K562 (cell line): ENCODE results near the gene SYNE1. TPM values are rescaled to one million over a fixed set of nuclear protein-coding genes. Genes with fewer than 3 reads are reported as not detected.

Source experiments
- ARNT ChIP-seq, 2 experiments: fragments of 450-650 bp; IDR thresholded peaks; 2 replicates each; pipeline ENCODE4 v1.6.1; 2016; ENCODE audit warnings: mild to moderate bottlenecking in 1 of 2
- BRD4 ChIP-seq: fragments of 200-600 bp; sonication (generic); IDR thresholded peaks from 2 replicates; pipeline ENCODE4 v1.6.1; 2017; ENCODE audit warnings: inconsistent platforms
- C11orf30 ChIP-seq: fragments of 450-650 bp; IDR thresholded peaks from 2 replicates; pipeline ENCODE4 v1.6.1; 2016; ENCODE audit warnings: low read depth, mild to moderate bottlenecking
- CBX8 ChIP-seq: fragments of 200-600 bp; sonication (generic); IDR thresholded peaks from 2 replicates; pipeline ENCODE4 v1.6.1; 2012; ENCODE audit warnings: borderline replicate concordance, mixed run types, low read depth, mild to moderate bottlenecking, moderate library complexity, mixed read lengths, low read length, control low read depth, inconsistent platforms; ENCODE audit not compliant: poor library complexity, severe bottlenecking; ENCODE audit errors: extremely low read depth
- CHD4 ChIP-seq: fragments of 200-600 bp; sonication (generic); IDR thresholded peaks from 3 replicates; pipeline ENCODE4 v1.6.1; 2012; ENCODE audit warnings: low read depth, mild to moderate bottlenecking, mixed read lengths, low read length, inconsistent platforms; ENCODE audit not compliant: insufficient read depth, insufficient replicate concordance, poor library complexity, severe bottlenecking
- EP300 ChIP-seq: IDR thresholded peaks from 2 replicates; pipeline ENCODE4 v1.6.1; 2012; ENCODE audit warnings: low read length, improper control_type of control experiment
- ERF ChIP-seq: fragments of 450-650 bp; formaldehyde crosslinking; IDR thresholded peaks from 2 replicates; pipeline ENCODE4 v1.4.0; 2020; ENCODE audit warnings: mild to moderate bottlenecking, mixed read lengths
- HCFC1 ChIP-seq: IDR thresholded peaks from 2 replicates; pipeline ENCODE4 v1.6.1; 2012; ENCODE audit warnings: low read depth, low read length, improper control_type of control experiment
- KLF13 ChIP-seq: fragments of 450-650 bp; IDR thresholded peaks from 2 replicates; pipeline ENCODE4 v1.6.1; 2016; ENCODE audit warnings: missing genetic modification characterization, low read depth, mild to moderate bottlenecking, missing compliant biosample characterization, moderate library complexity, borderline replicate concordance
- MECOM ChIP-seq: fragments of 250-450 bp; sonication (Bioruptor Pico); IDR thresholded peaks from 2 replicates; pipeline ENCODE4 v1.8.0; 2022; ENCODE audit warnings: inconsistent platforms
- MEF2A ChIP-seq: IDR thresholded peaks from 2 replicates; pipeline ENCODE4 v1.6.1; 2011; ENCODE audit warnings: low read depth, mild to moderate bottlenecking, low read length, moderate library complexity; ENCODE audit not compliant: control insufficient read depth
- MTA1 ChIP-seq: fragments of 450-650 bp; IDR thresholded peaks from 2 replicates; pipeline ENCODE4 v1.6.1; 2017; ENCODE audit warnings: borderline replicate concordance
- MXI1 ChIP-seq: IDR thresholded peaks from 2 replicates; pipeline ENCODE4 v1.6.1; 2011; ENCODE audit warnings: low read depth, mild to moderate bottlenecking, improper control_type of control experiment, low read length
- MYNN ChIP-seq, 2 experiments: sonication (generic); formaldehyde crosslinking in 1 of 2; IDR thresholded peaks; 2 replicates each; pipeline versions ENCODE4 v1.5.0 to v1.6.1; 2016 to 2020; ENCODE audit warnings: antibody characterized with exemption in 1 of 2, missing genetic modification reagents in 1 of 2
- NFIX ChIP-seq: fragments of 250-450 bp; sonication (Bioruptor Pico); IDR thresholded peaks from 2 replicates; pipeline ENCODE4 v1.4.0; 2020; ENCODE audit warnings: low read depth, mild to moderate bottlenecking, moderate library complexity
- SOX6 ChIP-seq: fragments of 450-650 bp; IDR thresholded peaks from 2 replicates; pipeline ENCODE4 v1.6.1; 2014; ENCODE audit warnings: mild to moderate bottlenecking
- TARDBP ChIP-seq: fragments of 450-650 bp; IDR thresholded peaks from 2 replicates; pipeline ENCODE4 v1.6.1; 2016
- ZBED1 ChIP-seq: IDR thresholded peaks from 2 replicates; pipeline ENCODE4 v1.6.1; 2014
- ZNF121 ChIP-seq: sonication (generic); formaldehyde crosslinking; conservative IDR thresholded peaks from 2 replicates; pipeline ENCODE4 v1.8.0; 2022; ENCODE audit warnings: missing genetic modification reagents
- ZNF217 ChIP-seq: sonication (generic); formaldehyde crosslinking; IDR thresholded peaks from 2 replicates; pipeline ENCODE4 v1.8.0; 2022; ENCODE audit warnings: mild to moderate bottlenecking, missing genetic modification reagents
- ZNF764 ChIP-seq: fragments of 250-450 bp; sonication (Bioruptor Pico); IDR thresholded peaks from 2 replicates; pipeline ENCODE4 v1.4.0; 2020; ENCODE audit warnings: low read depth, mild to moderate bottlenecking, moderate library complexity
- ZNF77 ChIP-seq: fragments of 250-450 bp; sonication (Bioruptor Pico); IDR thresholded peaks from 2 replicates; pipeline ENCODE4 v1.5.0; 2020
- polyA plus RNA-seq, 8 experiments: library from polyadenylated mRNA; depleted of rRNA in 4 of 8; stranded (reverse) in 5 of 8; unstranded in 3 of 8; fragments of >200 nt; fragmentation: Nextera tagmentation in 2 of 8; fragmentation: Illumina TruSeq in 1 of 8; extraction: Ambion mirVana in 2 of 8; extraction: Trizol in 1 of 8; gene quantifications; 2 replicates each; pipeline versions ENCODE4 v1.2.1 to v1.2.3, GENCODE V29; 2011 to 2014; ENCODE audit warnings: inconsistent platforms in 1 of 8, missing spikeins in 1 of 8
- total RNA-seq, 7 experiments: library from RNA; depleted of rRNA in 6 of 7; stranded (reverse); fragments of >200 nt in 6 of 7; fragmentation: Illumina TruSeq in 2 of 7; extraction: Trizol in 2 of 7; gene quantifications; 2 replicates each; pipeline versions ENCODE4 v1.2.1 to v1.2.3, GENCODE V29; 2011 to 2021; ENCODE audit warnings: low replicate concordance in 1 of 7
- TF ChIP-seq, protein P1 (sequence below): fragments of 250-450 bp; sonication (Bioruptor Pico); IDR thresholded peaks from 2 replicates; pipeline ENCODE4 v1.8.0; 2021; ENCODE audit warnings: borderline replicate concordance, mild to moderate bottlenecking, moderate library complexity; ENCODE audit not compliant: poor library complexity, severe bottlenecking
- TF ChIP-seq, protein P2 (sequence below): sonication (generic); formaldehyde crosslinking; IDR thresholded peaks from 2 replicates; pipeline ENCODE4 v1.9.0; 2022; ENCODE audit warnings: mild to moderate bottlenecking, missing genetic modification reagents
- TF ChIP-seq, protein P3 (sequence below): fragments of 450-650 bp; formaldehyde crosslinking; IDR thresholded peaks from 2 replicates; pipeline ENCODE4 v1.4.0; 2020; ENCODE audit warnings: mild to moderate bottlenecking
- TF ChIP-seq, protein P4 (sequence below): fragments of 250-450 bp; sonication (Bioruptor Pico); IDR thresholded peaks from 2 replicates; pipeline ENCODE4 v1.5.0; 2021; ENCODE audit warnings: mild to moderate bottlenecking, borderline replicate concordance

Gene SYNE1
- total and polyA plus RNA-seq, 9 of the 15 experiments (the other 6 are each of a cell fraction or from before 2014, with no cell fraction given): under 0.01 to 0.42 (median 0.08) TPM; not detected in 1

DNA sequence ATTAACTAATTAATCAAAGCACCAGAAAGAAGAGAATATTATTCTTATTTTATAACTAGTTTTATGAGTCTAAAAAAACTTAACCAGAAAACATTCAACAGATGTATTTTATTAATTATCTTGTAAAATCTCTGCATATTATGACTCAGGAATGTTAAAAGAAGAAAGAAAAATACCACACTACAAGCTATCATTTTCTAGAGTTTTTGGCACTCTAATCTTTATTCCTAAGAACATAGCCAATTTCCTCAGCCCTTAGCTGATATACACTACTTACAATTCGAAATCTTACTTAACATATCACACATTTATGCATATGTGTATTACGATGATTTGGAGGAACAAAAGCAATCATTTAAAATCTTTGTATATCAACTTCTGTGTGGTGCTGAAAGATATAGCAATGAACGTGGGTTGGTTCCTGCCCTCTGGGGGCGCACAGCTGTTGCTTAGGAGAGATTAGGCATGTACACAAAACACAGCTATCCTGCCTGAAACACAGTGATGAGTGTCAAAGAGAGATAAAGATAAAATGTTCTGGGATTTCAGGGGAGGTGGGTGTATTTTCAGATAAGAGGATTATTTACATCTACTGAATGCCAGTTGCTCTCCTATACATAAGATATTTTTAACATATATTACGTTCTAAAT, 404.5 kb downstream of the SYNE1 start (continued):
- TF ChIP-seq, protein P1, sequence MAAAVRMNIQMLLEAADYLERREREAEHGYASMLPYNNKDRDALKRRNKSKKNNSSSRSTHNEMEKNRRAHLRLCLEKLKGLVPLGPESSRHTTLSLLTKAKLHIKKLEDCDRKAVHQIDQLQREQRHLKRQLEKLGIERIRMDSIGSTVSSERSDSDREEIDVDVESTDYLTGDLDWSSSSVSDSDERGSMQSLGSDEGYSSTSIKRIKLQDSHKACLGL (CRISPR knock-in tag): no peak
- TF ChIP-seq MXI1 (no peak), ZNF764 (no peak), MEF2A (no peak), TARDBP (peak; percentile 55; the same call in 1 of the 2 replicates), ZBED1 (no peak), ARNT (IDR thresholded peaks at IDR 0.05) (0 out of 4 replicates have a peak, but pooled peaks of 1 of the 2 experiments have one; percentile 45), CBX8 (no peak), EP300 (peak; percentile 81), NFIX (CRISPR knock-in tag) (no peak), CHD4 (no peak), C11orf30 (no peak), MYNN (IDR thresholded peaks at IDR 0.05) (no peak), MYNN (CRISPR knock-in tag; IDR thresholded peaks at IDR 0.05) (no peak), ZNF217 (CRISPR knock-in tag) (no peak), HCFC1 (no peak), ZNF77 (CRISPR knock-in tag) (no peak), SOX6 (peak; percentile 92), MECOM (CRISPR knock-in tag) (no peak), ZNF121 (CRISPR knock-in tag) (no peak), ERF (CRISPR knock-in tag) (no peak), MTA1 (0 out of 2 replicates have a peak, but pooled peaks have one; percentile 48), BRD4 (no peak), KLF13 (tag) (no peak)
- TF ChIP-seq, protein P2, sequence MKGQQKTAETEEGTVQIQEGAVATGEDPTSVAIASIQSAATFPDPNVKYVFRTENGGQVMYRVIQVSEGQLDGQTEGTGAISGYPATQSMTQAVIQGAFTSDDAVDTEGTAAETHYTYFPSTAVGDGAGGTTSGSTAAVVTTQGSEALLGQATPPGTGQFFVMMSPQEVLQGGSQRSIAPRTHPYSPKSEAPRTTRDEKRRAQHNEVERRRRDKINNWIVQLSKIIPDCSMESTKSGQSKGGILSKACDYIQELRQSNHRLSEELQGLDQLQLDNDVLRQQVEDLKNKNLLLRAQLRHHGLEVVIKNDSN (CRISPR knock-in tag): no peak
- TF ChIP-seq, protein P3, sequence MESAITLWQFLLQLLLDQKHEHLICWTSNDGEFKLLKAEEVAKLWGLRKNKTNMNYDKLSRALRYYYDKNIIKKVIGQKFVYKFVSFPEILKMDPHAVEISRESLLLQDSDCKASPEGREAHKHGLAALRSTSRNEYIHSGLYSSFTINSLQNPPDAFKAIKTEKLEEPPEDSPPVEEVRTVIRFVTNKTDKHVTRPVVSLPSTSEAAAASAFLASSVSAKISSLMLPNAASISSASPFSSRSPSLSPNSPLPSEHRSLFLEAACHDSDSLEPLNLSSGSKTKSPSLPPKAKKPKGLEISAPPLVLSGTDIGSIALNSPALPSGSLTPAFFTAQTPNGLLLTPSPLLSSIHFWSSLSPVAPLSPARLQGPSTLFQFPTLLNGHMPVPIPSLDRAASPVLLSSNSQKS (CRISPR knock-in tag): no peak
- TF ChIP-seq, protein P4, sequence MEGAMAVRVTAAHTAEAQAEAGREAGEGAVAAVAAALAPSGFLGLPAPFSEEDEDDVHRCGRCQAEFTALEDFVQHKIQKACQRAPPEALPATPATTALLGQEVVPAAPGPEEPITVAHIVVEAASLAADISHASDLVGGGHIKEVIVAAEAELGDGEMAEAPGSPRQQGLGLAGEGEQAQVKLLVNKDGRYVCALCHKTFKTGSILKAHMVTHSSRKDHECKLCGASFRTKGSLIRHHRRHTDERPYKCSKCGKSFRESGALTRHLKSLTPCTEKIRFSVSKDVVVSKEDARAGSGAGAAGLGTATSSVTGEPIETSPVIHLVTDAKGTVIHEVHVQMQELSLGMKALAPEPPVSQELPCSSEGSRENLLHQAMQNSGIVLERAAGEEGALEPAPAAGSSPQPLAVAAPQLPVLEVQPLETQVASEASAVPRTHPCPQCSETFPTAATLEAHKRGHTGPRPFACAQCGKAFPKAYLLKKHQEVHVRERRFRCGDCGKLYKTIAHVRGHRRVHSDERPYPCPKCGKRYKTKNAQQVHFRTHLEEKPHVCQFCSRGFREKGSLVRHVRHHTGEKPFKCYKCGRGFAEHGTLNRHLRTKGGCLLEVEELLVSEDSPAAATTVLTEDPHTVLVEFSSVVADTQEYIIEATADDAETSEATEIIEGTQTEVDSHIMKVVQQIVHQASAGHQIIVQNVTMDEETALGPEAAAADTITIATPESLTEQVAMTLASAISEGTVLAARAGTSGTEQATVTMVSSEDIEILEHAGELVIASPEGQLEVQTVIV (CRISPR knock-in tag): no peak
